Uterus (tissue), 4 donors: ENCODE data around the gene ZNF524. TPM values are rescaled to one million over a fixed set of nuclear protein-coding genes. Genes with fewer than 3 reads are reported as not detected.

Source experiments
- DNase-seq, 2 donors: peaks; one replicate each; pipeline ENCODE4 v3.0.0-alpha.2; 2019 to 2020
- H3K27ac ChIP-seq, 2 donors: fragments of 200-600 bp; sonication (generic); 1 replicate in 1 of 2; 2 replicates in 1 of 2; pipeline ENCODE4 v1.5.1; 2016 to 2018
- H3K27me3 ChIP-seq, 2 donors: fragments of 200-600 bp; sonication (generic); one replicate each; pipeline ENCODE4 v1.5.1; 2018 to 2019; ENCODE audit warnings: control low read depth in 1 of 2
- H3K36me3 ChIP-seq, 2 donors: fragments of 200-600 bp; sonication (generic); one replicate each; pipeline ENCODE4 v1.5.1; 2019; ENCODE audit warnings: control low read depth in 1 of 2
- H3K4me1 ChIP-seq, 2 donors: fragments of 200-600 bp; sonication (generic); one replicate each; pipeline ENCODE4 v1.5.1; 2018 to 2019; ENCODE audit warnings: control low read depth in 1 of 2
- H3K4me3 ChIP-seq, 2 donors: fragments of 200-600 bp; sonication (generic); 1 replicate in 1 of 2; 2 replicates in 1 of 2; pipeline ENCODE4 v1.5.1; 2018 to 2019; ENCODE audit warnings: mild to moderate bottlenecking in 1 of 2
- H3K9me3 ChIP-seq, 2 donors: fragments of 200-600 bp; sonication (generic); one replicate each; pipeline ENCODE4 v1.5.1; 2019; ENCODE audit warnings: control low read depth in 1 of 2
- CTCF ChIP-seq, 4 experiments: fragments of 200-600 bp in 2 of 4; fragments of 450-650 bp in 2 of 4; sonication (generic) in 2 of 4; IDR thresholded peaks; one replicate each; pipeline ENCODE4 v1.5.1; 2016 to 2019; ENCODE audit warnings: antibody characterized with exemption in 4 of 4, mild to moderate bottlenecking in 2 of 4, moderate library complexity in 1 of 4
- POLR2A ChIP-seq, 2 donors: fragments of 450-650 bp; IDR thresholded peaks; one replicate each; pipeline ENCODE4 v1.6.1; 2016; ENCODE audit warnings: antibody characterized with exemption in 2 of 2, mild to moderate bottlenecking in 1 of 2, moderate library complexity in 1 of 2
- intact Hi-C: fragments of 100-400 bp; cut with DNase I; formaldehyde crosslinking; loops from one replicate; pipeline ENCODE4 v1.15.1; 2023; ENCODE audit warnings: low total_unique reads
- total RNA-seq, 4 donors: library from RNA; depleted of rRNA in 3 of 4; stranded (reverse); fragments of >200 nt in 3 of 4; gene quantifications; one replicate each; pipeline versions ENCODE4 v1.1.0 to v1.2.4, GENCODE V29; 2014 to 2023
- donor health status: DM: yes; HTN: yes; CAD: no.

The ZNF524 gene
- total RNA-seq, 4 donors from 2014 or later = 5.4 to 20.4 (median 14.6) TPM

- intact Hi-C loops = no loop called here
- no peak for TF ChIP-seq CTCF (IDR thresholded peaks at IDR 0.05)
- no peak for TF ChIP-seq POLR2A (IDR thresholded peaks at IDR 0.05)
- H3K36me3 ChIP-seq = no peaks in the 10 kb centered on the region
- DNase-seq = no peak
- H3K4me1 ChIP-seq = no peaks in the 10 kb centered on the region
- H3K27ac ChIP-seq = no peak overlapping the region
- H3K27me3 ChIP-seq = no peaks in the 10 kb centered on the region
- no peaks in the 10 kb centered on the region for H3K9me3 ChIP-seq
- H3K4me3 ChIP-seq = no peak overlapping the region
Observed at GRCh38 chr19:55611300-55611982, 11.4 kb downstream of the ZNF524 start.

GRCh38 chr19:55611983-55612645 lies 12.0 kb downstream of the ZNF524 start:
- H3K4me3 ChIP-seq = no peak overlapping the region
- H3K36me3 ChIP-seq = no peaks in the 10 kb centered on the region
- no peak overlapping the region for H3K27ac ChIP-seq
- H3K27me3 ChIP-seq = no peaks in the 10 kb centered on the region
- DNase-seq = no peak
- TF ChIP-seq CTCF (IDR thresholded peaks at IDR 0.05) (no peak), POLR2A (IDR thresholded peaks at IDR 0.05) (no peak)
- H3K4me1 ChIP-seq = no peaks in the 10 kb centered on the region
- H3K9me3 ChIP-seq = no peaks in the 10 kb centered on the region
- intact Hi-C loops = no loop called here

- no peak overlapping the region for H3K4me3 ChIP-seq
- intact Hi-C loops = no loop called here
- TF ChIP-seq POLR2A (IDR thresholded peaks at IDR 0.05) = no peak
- no peak for TF ChIP-seq CTCF (IDR thresholded peaks at IDR 0.05)
- H3K27me3 ChIP-seq = no peaks in the 10 kb centered on the region
- no peak for DNase-seq
- no peaks in the 10 kb centered on the region for H3K36me3 ChIP-seq
- no peaks in the 10 kb centered on the region for H3K4me1 ChIP-seq
- no peaks in the 10 kb centered on the region for H3K9me3 ChIP-seq
- H3K27ac ChIP-seq = no peak overlapping the region
Observed at GRCh38 chr19:55613396-55613795, 13.3 kb downstream of the ZNF524 start.

GRCh38 chr19:55613930-55614710 lies 14.0 kb downstream of the ZNF524 start:
- H3K4me1 ChIP-seq = no peaks in the 10 kb centered on the region
- no peaks in the 10 kb centered on the region for H3K9me3 ChIP-seq
- no peaks in the 10 kb centered on the region for H3K36me3 ChIP-seq
- H3K27me3 ChIP-seq = no peaks in the 10 kb centered on the region
- H3K4me3 ChIP-seq = no peak overlapping the region
- no peak overlapping the region for H3K27ac ChIP-seq
- no peak for DNase-seq
- TF ChIP-seq POLR2A (IDR thresholded peaks at IDR 0.05) (no peak), CTCF (IDR thresholded peaks at IDR 0.05) (no peak)
- intact Hi-C loops = no loop called here
